Right ventricle myocardium inferior (tissue), 1 donor: ENCODE data around the gene GLYAT. TPM values are rescaled to one million over a fixed set of nuclear protein-coding genes. Genes with fewer than 3 reads are reported as not detected.

Source experiments
- ATAC-seq: fragments of 200-7000 bp; cut with Tn5 transposase; one replicate; pipeline ENCODE4 v1.9.1; 2020; ENCODE audit warnings: mild to moderate bottlenecking, moderate library complexity
- DNase-seq: peaks from one replicate; pipeline ENCODE4 v3.0.0; 2021; ENCODE audit errors: missing footprints
- intact Hi-C: fragments of 100-400 bp; cut with DNase I; formaldehyde crosslinking; loops from one replicate; pipeline ENCODE4 v1.11.0; 2022
- long read RNA-seq: library from polyadenylated mRNA; unstranded; transcript quantifications from one replicate; pipeline ENCODE4 v2.0.0, GENCODE V29; 2021
- total RNA-seq: library from RNA; stranded (reverse); fragmentation: NEBNext Ultra II Directional; extraction: Animal tissue kit (Norgen Biotek cat#: 25700); gene quantifications from one replicate; pipeline ENCODE4 v1.2.1, GENCODE V29; 2021
- donor health status: DM: no; HTN: yes; CAD: no; lungs with severe emphysema.

The GLYAT gene, protein sequence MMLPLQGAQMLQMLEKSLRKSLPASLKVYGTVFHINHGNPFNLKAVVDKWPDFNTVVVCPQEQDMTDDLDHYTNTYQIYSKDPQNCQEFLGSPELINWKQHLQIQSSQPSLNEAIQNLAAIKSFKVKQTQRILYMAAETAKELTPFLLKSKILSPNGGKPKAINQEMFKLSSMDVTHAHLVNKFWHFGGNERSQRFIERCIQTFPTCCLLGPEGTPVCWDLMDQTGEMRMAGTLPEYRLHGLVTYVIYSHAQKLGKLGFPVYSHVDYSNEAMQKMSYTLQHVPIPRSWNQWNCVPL
- 1.4 TPM for total RNA-seq
- long read RNA-seq = 0 reads

DNA sequence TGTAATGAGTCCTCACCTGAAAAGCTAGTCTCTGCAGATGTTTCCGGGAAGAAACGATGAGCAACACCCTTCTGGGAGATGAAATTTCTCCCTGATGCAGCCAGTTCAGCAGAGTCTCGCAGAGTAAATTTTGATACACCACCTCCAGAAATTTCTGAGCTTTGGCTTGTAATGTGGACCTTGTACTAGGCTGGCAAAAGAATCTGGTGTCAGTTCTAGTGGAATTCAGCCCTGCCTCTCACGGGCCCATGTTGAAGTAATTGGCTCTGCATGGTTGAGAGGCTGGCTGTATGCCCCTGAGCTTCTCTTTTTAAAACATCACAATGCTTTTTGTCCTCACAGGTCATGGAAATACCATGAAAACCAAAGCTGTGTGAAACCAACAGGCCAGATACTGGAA, at the start of gene GLYAT:
TSS of gene GLYAT (minus strand) at position 125 of the 400 bp plus-strand sequence. CDS start 7,447 bp downstream, outside the sequence.
- ATAC-seq = no peak
- intact Hi-C loops = no loop called here
- no peak for DNase-seq

DNA sequence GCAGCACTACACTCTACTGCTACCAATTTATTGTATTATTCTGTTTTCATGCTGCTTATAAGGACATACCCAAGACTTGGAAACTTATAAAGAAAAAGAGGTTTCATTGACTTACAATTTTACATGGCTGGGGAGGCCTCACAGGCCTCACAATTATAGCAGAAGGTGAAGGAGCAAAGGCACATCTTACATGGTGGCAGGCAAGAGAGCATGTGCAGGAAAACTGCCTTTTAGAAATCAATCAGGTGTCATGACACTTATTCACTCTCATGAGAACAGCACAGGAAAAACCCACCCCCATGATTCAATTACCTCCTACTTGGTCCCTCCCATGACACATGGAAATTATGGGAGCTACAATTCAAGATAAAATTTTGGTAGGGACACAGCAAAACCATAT, 49.6 kb upstream of the GLYAT start:
- DNase-seq = no peak
- intact Hi-C loops = loop anchor here (10.0 kb wide), 1 partner anchor 57 kb away; no protein-coding TSS in a partner anchor
- ATAC-seq = no peak

DNA sequence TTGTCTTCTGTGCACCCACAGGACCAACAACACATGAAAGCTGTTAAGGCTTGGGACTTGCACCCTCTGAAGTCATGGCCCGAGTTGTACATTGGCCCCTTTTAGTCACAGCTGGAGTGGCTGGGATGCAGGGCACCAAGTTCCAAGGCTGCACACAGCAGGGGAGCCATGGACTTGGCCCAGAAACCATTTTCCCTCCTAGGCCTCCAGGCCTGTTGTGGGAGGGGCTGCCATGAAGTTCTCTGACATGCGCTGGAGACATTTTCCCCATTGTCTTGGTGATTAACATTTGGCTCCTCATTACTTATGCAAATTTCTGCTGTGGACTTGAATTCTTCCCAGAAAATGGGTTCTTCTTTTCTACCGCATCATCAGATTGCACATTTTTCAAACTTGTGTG, 48.8 kb upstream of the GLYAT start:
- intact Hi-C loops = loop anchor here (10.0 kb wide), 1 partner anchor 56 kb away; no protein-coding TSS in a partner anchor
- ATAC-seq (no peak), DNase-seq (no peak)

DNA sequence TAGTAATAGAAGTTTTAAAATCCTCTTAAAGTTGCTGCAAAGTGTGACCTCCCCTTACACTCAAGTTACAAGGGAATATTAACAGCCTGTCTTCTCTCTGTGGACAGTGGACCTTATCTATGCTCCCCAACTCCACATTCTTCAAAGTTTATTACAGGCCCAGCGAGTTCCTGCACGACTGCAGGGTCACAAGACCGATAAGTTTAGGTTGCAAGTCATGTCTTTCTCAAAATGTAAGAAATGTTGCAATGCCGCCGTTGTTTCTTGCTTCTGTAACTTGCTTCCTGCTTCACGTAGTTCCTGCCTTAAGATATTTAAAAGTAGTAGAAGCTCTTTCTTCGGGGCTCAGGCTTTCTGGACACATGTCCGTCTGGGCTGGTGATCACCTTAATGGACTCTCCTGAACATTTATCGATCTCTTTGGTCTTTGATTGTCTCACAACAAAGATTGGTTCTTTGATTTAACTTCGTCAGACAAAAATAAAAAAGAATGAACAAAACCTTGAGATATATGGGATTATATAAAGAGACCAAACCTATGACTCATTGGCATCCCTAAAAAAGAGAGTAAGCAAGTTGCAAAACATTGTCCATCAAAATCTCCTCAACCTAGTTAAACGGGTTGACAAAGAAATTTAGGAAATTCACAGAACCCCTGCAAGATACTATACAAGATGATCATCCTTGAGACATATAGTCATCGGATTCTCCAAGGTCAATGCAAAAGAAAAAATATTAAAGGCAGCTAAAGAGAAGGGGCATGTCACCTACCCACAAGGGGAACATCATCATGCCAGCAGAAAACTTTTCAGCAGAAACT, 45.4 kb upstream of the GLYAT start:
- no peak for DNase-seq
- no peak for ATAC-seq
- intact Hi-C loops = no loop called here

DNA sequence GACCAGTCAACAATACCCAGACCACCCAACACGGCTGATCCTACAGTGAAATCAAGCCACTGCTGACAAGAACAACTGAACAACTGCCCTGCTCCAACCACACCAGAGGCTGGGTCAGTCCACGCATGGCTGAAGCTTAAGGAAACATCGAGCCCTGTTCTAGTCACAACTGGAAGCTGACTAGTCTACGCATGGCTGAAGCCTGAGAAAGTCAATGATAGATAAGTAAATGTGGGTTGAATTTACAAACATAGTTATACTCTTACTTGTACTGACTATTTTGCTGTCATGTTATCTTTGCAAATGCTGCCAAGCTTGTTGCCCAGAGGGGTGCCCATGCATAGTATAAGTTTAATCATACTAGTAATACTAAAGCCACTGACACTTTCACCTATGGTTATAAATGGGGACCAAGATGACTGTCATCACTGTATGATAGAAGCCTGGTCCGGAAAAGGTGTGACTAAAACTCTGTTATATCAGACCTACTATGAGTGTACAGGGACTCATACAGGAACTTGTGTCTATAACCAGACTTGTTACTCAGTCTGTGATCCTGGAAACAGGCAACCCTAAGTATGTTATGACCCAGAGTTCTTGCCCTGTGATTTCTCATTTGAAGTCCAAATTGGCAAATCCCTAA, 43.4 kb upstream of the GLYAT start:
- DNase-seq = no peak
- ATAC-seq = no peak
- intact Hi-C loops = no loop called here

DNA sequence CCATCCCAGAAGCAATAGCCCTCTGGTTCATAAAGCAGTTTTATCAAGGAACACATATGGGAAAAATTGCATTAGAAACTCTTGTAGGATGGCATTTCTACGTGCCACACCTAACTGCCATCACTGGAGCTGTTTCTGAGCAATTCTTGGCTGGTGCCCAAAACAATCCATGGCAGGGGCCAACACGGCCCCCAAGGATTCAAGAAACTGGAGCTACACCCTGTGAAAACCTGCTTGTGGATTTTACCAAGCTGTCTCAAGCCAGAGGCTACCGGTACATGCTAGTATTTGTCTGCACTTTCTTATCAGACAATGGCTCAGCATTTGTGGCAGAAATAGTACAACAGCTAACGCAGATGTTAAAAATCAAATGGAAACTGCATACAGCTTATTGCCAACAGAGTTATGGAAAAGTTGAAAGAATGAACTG, 42.4 kb upstream of the GLYAT start:
- intact Hi-C loops = no loop called here
- DNase-seq = no peak
- ATAC-seq = no peak

DNA sequence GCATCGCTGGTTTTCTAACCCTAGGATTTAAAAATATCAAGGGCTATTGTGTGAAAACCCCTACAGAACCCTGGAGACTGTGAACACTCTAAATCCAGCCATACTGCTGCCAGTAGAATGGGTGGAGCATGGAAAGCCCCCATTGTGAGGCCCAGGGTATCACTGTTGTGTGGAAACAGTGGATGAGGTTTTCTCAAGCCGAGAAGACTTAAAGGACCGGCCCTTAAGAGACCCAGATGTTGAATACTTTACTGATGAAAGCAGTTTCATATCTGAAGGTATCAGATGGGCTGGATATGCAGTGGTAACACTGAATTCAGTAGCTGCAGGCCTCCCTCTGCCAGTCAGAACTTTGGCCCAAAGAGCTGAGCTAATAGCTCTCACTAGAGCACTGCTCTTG, 41.6 kb upstream of the GLYAT start:
- no peak for ATAC-seq
- intact Hi-C loops = no loop called here
- DNase-seq = no peak

DNA sequence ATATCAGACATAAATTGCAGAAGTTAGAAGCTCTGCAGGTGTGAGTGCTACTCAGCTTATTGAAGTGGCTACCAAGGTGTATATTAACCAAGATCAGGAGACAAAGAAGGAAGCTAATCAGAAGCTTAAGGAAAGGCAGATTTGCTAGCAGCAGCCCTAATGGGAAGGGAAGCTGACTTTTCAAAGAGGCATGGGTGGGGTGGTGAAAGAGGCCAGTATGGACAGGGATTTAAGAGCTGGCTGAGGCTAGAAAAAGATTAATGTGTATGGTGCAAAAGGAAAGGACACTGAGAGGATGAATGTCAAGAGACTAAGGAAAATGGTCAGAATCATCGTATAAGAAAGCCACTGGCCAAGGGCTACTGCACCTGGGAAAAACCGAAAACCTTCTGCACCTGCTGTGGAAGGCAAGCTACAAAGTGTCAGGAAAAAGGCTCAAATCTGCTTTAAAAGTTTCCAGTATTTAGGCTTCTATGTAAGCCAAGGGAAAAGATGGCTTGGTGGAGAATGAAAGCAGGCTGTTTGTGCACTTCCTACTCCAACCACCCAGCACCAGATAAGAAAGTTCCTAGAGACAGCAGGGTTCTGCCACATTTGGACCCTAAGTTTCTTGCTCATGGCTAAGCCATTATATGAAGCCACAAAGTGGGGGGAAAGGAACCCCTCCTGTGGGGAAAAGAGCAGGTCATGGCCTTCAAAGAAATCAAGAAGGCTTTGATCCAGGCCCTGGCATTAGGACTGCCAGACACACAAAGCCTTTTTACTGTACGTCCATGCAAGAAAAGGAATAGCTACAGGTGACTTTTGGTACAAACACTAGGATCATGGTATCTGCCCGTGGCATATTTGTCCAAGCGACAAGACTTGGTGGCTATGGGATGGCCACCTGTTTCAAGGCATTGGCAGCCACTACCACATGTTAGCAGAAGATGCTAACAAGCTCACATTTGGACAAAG, 40.9 kb upstream of the GLYAT start:
- intact Hi-C loops = no loop called here
- DNase-seq = no peak
- no peak for ATAC-seq

DNA sequence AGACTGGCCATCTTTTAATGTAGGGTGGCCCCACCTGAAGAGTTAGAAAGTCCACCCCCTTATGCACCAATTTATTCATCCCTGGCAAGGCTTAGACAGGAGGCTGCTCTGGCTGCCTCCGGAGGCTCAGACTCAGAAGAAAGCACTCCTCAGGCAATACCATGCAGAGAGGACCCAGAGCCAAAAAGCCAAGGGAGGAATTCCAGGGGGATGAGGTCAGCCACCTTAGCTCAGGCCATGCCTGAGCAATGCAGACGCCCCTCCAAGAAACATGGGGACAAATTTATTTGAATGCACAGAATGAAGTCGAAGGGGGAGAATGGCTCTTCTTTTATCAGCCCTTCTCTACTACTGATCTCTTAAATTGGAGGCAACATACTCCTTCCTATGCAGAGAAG, 39.7 kb upstream of the GLYAT start:
- no peak for DNase-seq
- intact Hi-C loops = no loop called here
- ATAC-seq = no peak

DNA sequence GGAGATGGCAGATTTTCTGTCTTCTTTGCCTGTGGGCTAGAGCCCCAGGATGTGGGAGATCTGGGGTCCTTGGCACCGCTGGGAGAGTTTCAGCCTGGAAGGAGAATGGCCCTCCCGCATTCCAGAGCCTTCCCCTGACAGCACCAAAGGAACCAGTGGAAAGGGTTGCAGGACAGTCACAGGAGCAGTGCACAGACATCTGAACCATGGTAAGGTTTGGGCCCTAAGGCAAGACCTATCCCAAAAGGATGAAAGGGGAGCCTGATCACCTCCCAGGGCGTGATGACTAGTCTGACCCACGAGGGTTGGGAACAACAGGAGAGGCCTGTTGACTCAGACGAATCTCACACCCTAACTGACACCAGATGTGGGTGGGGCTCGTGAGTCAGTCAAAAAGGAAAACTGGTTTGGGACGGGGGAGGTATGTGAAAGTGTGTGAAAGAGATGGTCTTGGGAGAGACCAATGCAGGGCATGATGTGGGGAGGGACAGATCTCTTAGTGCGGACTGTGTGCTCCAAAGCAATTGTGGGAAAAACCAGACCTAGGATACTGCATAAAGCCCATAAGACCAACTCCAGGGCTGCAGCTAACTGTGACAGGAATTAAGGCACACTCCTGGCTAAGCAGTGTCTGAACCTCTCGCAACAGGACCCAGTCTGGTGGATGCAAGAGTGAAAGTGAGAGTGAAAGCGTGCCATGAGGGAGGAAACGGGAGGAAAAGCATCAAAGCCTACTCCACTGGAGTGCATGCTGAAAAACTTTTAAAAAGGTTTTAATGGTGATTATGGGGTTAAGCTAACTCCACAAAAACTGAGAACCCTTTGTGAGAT, 39.1 kb upstream of the GLYAT start:
- ATAC-seq = no peak
- intact Hi-C loops = no loop called here

DNA sequence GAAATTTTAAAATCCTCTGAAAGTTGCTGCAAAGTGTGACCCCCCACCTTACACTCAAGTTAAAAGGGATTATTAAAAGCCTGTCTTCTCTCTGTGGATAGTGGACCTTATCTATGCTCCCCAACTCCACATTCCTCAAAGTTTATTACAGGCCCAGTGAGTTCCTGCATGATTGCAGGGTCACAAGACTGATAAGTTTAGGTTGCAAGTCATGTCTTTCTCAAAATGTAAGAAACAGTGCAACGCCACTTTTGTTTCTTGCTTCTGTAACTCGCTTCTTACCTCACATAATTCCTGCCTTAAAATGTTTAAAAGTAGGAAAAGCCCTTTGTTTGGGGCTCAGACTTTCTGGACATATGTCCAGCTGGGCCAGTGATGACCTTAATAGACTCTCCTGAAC, 38.4 kb upstream of the GLYAT start:
- ATAC-seq (no peak), DNase-seq (no peak)
- intact Hi-C loops = no loop called here

More for the DNA sequence above, 39.1 kb upstream of the GLYAT start:
- DNase-seq = no peak

DNA sequence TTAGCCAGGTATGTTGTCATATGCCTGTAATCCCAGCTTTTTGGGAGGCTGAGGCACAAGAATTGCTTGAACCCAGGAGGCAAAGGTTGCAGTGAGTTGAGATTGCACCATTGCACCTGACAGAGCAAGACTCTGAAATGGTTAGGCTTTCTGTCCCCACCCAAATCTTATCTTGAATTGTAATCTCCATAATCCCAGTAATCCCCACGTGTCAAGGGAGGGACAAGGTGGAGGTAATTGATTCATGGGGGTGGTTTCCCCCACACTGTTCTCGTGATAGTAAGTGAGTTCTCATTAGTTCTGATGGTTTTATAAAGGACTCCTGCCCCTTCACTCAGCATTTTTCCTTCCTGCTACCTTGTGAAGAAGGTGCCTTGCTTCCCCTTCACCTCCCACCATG, 37.6 kb upstream of the GLYAT start:
- no peak for ATAC-seq
- DNase-seq = no peak
- intact Hi-C loops = no loop called here

DNA sequence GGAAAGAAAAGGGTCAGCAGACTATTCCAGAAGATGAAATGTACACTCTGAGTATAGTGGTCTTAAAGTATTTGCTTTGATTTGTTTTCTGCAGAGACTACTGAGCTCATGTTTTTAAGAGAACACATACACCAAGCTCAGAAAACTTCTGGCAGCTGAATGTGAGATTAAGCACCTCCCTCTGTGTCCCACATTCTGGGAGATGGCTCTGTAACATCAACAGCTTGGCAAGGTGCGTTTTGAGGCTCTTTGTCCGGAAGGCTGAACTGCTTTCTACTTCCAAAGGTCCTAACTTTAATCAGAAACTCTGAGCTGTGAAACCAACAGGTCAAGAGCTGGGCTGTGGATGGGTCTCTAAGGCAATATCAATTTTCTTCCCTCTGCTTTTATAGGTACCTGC, 36.4 kb upstream of the GLYAT start:
- intact Hi-C loops = no loop called here
- ATAC-seq (no peak), DNase-seq (no peak)

DNA sequence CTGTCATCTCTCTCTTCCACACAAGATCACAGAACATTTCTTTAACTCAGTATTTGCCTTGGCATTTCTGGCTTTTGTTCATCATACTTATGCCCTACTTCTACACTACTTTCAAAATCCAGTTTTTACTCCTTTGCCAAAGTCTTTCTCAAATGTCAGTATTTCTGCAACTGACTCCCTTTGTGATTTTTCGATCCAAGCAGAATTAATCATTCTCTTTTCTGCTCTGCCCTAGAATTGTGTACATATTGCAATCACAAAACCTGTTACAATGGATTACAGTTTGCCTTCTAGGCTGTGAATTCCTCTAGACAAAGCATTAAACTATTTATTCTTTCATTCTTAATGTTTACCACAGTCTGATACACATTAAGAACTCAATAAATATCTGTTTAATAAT, 33.3 kb upstream of the GLYAT start:
- no peak for ATAC-seq
- intact Hi-C loops = no loop called here
- DNase-seq = no peak

DNA sequence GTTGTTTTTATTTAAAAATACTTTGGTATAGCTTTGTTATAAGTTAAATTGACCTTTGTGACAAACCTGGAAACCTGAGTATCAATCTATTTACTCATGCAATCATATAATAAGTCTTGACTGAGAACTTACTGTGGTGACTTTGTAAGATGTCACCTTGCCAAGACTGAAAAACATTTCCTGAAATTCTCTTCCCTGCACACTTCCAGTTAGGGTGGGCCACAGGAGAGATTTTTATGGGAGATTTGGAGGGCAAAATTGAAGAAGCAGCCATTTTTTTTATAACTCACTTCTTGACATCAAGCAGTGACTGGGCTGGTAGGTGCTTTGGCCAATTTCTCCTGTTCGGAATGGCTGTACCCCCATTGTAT, 31.4 kb upstream of the GLYAT start:
- intact Hi-C loops = no loop called here
- DNase-seq (no peak), ATAC-seq (no peak)

DNA sequence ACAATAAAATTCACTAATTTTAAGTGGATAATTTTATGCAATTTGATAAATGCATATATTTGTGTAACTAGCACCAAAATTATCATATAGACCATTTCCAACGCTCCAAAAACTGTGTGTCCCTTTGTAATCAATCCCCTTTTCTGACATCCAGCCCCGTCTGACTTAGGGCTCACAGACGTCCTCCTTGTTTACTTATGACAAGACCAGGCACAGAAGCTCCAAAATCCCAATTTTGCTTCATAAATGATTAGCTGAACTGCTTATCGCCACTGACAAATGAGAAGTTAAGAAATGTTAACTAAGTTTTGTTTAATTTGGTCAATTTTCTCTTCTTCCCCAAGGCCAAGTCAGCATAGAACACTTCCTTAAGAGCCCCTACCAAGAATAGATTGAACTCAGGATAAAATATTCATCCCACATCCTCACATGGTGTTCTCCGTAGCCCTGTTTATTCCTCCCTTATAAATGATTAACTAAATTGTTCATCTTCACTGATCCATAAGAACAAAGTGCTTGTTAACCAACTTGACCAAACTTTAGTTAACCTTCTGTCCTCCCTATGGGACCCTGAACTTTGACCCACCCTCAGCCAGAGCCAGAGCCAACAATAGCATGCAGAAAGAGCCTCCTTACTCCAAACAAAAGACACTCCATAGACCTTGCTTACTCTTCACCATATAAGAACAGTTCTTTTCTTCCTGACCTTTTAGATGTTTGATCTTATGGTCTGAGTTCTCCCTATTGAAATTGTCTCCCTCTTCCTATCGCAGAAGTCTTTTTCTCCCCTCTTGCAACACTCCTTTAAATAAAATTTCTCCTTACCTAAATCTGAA, 30.8 kb upstream of the GLYAT start:
- no peak for ATAC-seq
- intact Hi-C loops = no loop called here
- DNase-seq = no peak

DNA sequence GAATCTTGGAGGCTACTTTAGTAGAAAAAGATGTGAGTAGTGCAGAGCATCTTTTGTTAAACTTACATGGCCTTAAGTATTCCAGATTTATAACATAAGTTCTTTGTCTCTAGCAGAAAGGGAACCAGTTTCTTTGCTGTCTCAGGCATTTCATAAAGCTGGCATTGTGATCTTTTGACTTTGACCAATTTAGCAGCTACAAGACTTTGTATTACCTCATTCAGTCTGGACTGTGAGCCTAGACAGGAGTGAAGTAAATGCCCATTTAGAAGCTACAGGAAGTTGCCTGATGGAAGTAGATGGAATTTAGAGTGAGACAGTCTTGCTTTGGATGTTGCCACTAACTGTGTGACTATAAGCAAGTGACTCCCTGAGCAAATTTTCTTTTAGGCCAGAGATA, 25.7 kb upstream of the GLYAT start:
- intact Hi-C loops = no loop called here
- DNase-seq (no peak), ATAC-seq (no peak)
